HCT116 (cell line): ENCODE results near the gene PUM1. TPM values are rescaled to one million over a fixed set of nuclear protein-coding genes. Genes with fewer than 3 reads are reported as not detected.

Source experiments
- ATAC-seq: fragments of 200-7000 bp; cut with Tn5 transposase; 2 replicates; pipeline ENCODE4 v1.9.1; 2020; ENCODE audit warnings: mild to moderate bottlenecking, moderate library complexity
- BruUV-seq: library from RNA; stranded (reverse); fragments of 400-500 nt; replicated peaks from 2 replicates; lab custom pipeline; 2021; lab: Mats Ljungman, UMichigan
- CTCF ChIA-PET: fragments of 300-600 bp; sonication (Branson Sonifier 250); formaldehyde crosslinking; loops from one replicate; lab custom pipeline; 2021; ENCODE audit warnings: antibody characterized with exemption; lab: Charles Lee
- POLR2A ChIA-PET: fragments of 300-600, 350-600 bp; sonication (Branson Sonifier 250); formaldehyde crosslinking; loops from one replicate; lab custom pipeline; 2021; ENCODE audit warnings: antibody characterized with exemption; lab: Charles Lee
- RAD21 ChIA-PET, 2 experiments: fragments of 300-600 bp; sonication (Branson Sonifier 250); formaldehyde crosslinking; loops; one replicate each; lab custom pipeline; 2023; ENCODE audit warnings: low total read pairs in 2 of 2; ENCODE audit not compliant: uncharacterized antibody in 2 of 2, unreplicated experiment in 2 of 2, low non-redundant PET in 1 of 2; lab: Charles Lee
- DNase-seq: peaks from one replicate; pipeline ENCODE4 v3.0.0-alpha.2; 2010; ENCODE audit warnings: low read depth, low spot score
- H2AFZ ChIP-seq: fragments of 200-600 bp; shearing (Covaris generic), sonication (generic); 2 replicates; pipeline ENCODE4 v1.6.1; 2017; ENCODE audit warnings: low read depth, mixed run types, mixed read lengths, antibody characterized with exemption, low read length; ENCODE audit not compliant: poor library complexity, severe bottlenecking
- H3K27ac ChIP-seq: 2 replicates; pipeline ENCODE4 v1.5.1; 2012; ENCODE audit warnings: low read depth, low read length
- H3K27me3 ChIP-seq: fragments of 200-600 bp; sonication (generic); 2 replicates; pipeline ENCODE4 v1.6.1; 2016; ENCODE audit warnings: mixed run types, low read length, mixed read lengths; ENCODE audit not compliant: insufficient read depth
- H3K36me3 ChIP-seq, 2 experiments: fragments of 200-500 bp in 1 of 2; fragments of 200-600 bp in 1 of 2; sonication (Bioruptor generic) in 1 of 2; sonication (generic) in 1 of 2; 2 replicates each; pipeline versions ENCODE4 v1.5.1 to v1.6.1; 2014 to 2016; ENCODE audit warnings: low read length in 2 of 2, inconsistent platforms in 1 of 2, mixed read lengths in 1 of 2, mixed run types in 1 of 2; ENCODE audit not compliant: insufficient read depth in 2 of 2, control insufficient read depth in 1 of 2
- H3K4me1 ChIP-seq, 2 experiments: fragments of 200-600 bp in 1 of 2; sonication (generic) in 1 of 2; 2 replicates each; pipeline versions ENCODE4 v1.5.1 to v1.6.1; 2012 to 2017; ENCODE audit warnings: low read length in 2 of 2, inconsistent platforms in 1 of 2, mild to moderate bottlenecking in 1 of 2, mixed read lengths in 1 of 2, mixed run types in 1 of 2, moderate library complexity in 1 of 2; ENCODE audit not compliant: insufficient read depth in 2 of 2, control insufficient read depth in 1 of 2
- H3K4me2 ChIP-seq: fragments of 200-600 bp; sonication (generic); 2 replicates; pipeline ENCODE4 v1.6.1; 2017; ENCODE audit warnings: mixed run types, low read length, mixed read lengths
- H3K4me3 ChIP-seq, 2 experiments: fragments of 200-600 bp in 1 of 2; sonication (generic) in 1 of 2; replicated peaks in 1 of 2; 2 replicates each; pipeline ENCODE4 v1.5.1; 2011 to 2016; ENCODE audit warnings: low read length in 2 of 2, control low read depth in 1 of 2, low read depth in 1 of 2, mild to moderate bottlenecking in 1 of 2, mixed read lengths in 1 of 2, mixed run types in 1 of 2
- H3K79me2 ChIP-seq: fragments of 200-600 bp; sonication (generic); 2 replicates; pipeline ENCODE4 v1.6.1; 2017; ENCODE audit warnings: mild to moderate bottlenecking, mixed run types, low read length, moderate library complexity, mixed read lengths; ENCODE audit not compliant: insufficient read depth
- H3K9ac ChIP-seq: fragments of 200-600 bp; sonication (generic); 2 replicates; pipeline ENCODE4 v1.6.1; 2016; ENCODE audit warnings: low read length, mixed read lengths
- H3K9me2 ChIP-seq: fragments of 200-600 bp; sonication (generic), shearing (Covaris generic); 2 replicates; pipeline ENCODE4 v1.6.1; 2017; ENCODE audit warnings: mixed run types, mild to moderate bottlenecking, moderate library complexity; ENCODE audit not compliant: insufficient read depth
- H3K9me3 ChIP-seq, 2 experiments: fragments of 200-500 bp in 1 of 2; fragments of 200-600 bp in 1 of 2; sonication (Bioruptor generic) in 1 of 2; sonication (generic) in 1 of 2; 2 replicates each; pipeline ENCODE4 v1.6.1; 2014 to 2017; ENCODE audit warnings: low read length in 2 of 2, mixed read lengths in 2 of 2, inconsistent platforms in 1 of 2, low read depth in 1 of 2, mild to moderate bottlenecking in 1 of 2, mixed run types in 1 of 2, moderate library complexity in 1 of 2; ENCODE audit not compliant: control insufficient read depth in 1 of 2, insufficient read depth in 1 of 2
- H4K20me1 ChIP-seq: fragments of 200-600 bp; sonication (generic), shearing (Covaris generic); 2 replicates; pipeline ENCODE4 v1.6.1; 2017; ENCODE audit warnings: mixed run types, mild to moderate bottlenecking, moderate library complexity; ENCODE audit not compliant: insufficient read depth
- EGR1 ChIP-seq: IDR thresholded peaks from 2 replicates; pipeline ENCODE4 v1.6.1; 2012; ENCODE audit warnings: low read depth
- EZH2phosphoT487 ChIP-seq: fragments of 200-600 bp; IDR thresholded peaks from 2 replicates; pipeline ENCODE4 v1.6.1; 2018; ENCODE audit warnings: antibody characterized with exemption, borderline replicate concordance
- POLR2A ChIP-seq: IDR thresholded peaks from 2 replicates; pipeline ENCODE4 v1.7.0; 2011; ENCODE audit warnings: borderline replicate concordance; ENCODE audit not compliant: insufficient read depth, insufficient read length; ENCODE audit errors: extremely low read depth
- RAD21 ChIP-seq: IDR thresholded peaks from 2 replicates; pipeline ENCODE4 v1.6.1; 2012; ENCODE audit warnings: low read depth, mild to moderate bottlenecking
- SIN3A ChIP-seq: IDR thresholded peaks from 2 replicates; pipeline ENCODE4 v1.6.1; 2012; ENCODE audit warnings: low read depth
- SP1 ChIP-seq: IDR thresholded peaks from 2 replicates; pipeline ENCODE4 v1.6.1; 2012; ENCODE audit warnings: low read depth
- ZNF274 ChIP-seq: fragments of 200-500 bp; sonication (Bioruptor generic); IDR thresholded peaks from 2 replicates; pipeline ENCODE4 v1.6.1; 2014; ENCODE audit warnings: mild to moderate bottlenecking, low read depth, low read length, inconsistent platforms
- intact Hi-C: fragments of 100-400 bp; cut with micrococcal nuclease; formaldehyde crosslinking; loops from 2 replicates; pipeline ENCODE4 v1.10.0; 2022
- total RNA-seq: library from RNA; stranded (reverse); gene quantifications from one replicate; pipeline ENCODE4 v1.2.1, GENCODE V29; 2021; ENCODE audit not compliant: unreplicated experiment
- TF ChIP-seq, protein P1 (sequence below): IDR thresholded peaks from 2 replicates; pipeline ENCODE4 v1.6.1; 2011; ENCODE audit warnings: mild to moderate bottlenecking, low read length, moderate library complexity; ENCODE audit not compliant: insufficient replicate concordance; ENCODE audit errors: extremely low read depth

PUM1 gene
- total RNA-seq, 1 experiment from 2014 or later = 113 TPM

DNA sequence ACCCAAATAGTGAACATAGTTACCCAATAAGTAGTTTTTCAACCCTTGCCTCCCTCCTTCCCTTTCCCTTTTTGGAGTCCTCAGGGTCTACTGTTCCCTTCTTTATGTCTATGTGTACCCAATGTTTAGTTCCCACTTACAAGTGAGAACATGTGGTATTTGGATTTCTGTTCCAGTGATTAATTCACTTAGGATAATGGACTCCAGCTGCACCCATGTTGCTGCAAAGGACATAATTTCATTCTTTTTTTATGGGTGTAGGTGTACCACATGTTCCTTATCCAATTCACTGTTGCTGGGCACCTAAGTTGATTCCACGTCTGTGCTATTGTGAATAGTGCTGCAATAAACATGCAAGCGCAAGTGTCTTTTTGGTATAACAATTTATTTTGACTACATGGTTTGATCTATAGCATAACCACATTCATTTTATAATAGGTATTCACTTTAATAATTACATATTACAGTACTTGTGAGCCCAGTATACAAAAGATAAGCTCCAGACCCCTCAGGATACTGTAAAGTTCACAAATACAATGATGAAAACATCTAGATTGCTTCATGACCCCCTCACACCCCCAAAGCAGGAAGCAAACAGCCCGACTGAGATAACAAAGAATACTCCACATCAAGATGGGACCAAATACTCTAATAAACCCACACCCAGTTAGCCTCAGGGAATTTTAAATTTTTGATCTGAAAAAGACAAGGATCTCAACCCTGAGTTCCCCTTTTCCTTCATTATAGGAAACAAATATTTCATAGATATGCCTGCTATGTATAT lies 45.3 kb downstream of the PUM1 start:
- H3K4me3 ChIP-seq = no peak overlapping the region
- H4K20me1 ChIP-seq = peaks cover 61% of the 10 kb centered on the region
- ATAC-seq = no peak
- no TSS peak for BruUV-seq
- DNase-seq = no peak
- ChIA-PET POLR2A (no interaction called here), CTCF (no interaction called here), RAD21 (no interaction called here)
- H3K9ac ChIP-seq = no peak overlapping the region
- H3K79me2 ChIP-seq = peaks cover 99% of the 10 kb centered on the region
- H3K4me2 ChIP-seq = no peak overlapping the region
- no peaks in the 10 kb centered on the region for H3K9me3 ChIP-seq
- intact Hi-C loops = no loop called here
- peaks cover 0 to 6% of the 10 kb centered on the region in 2 experiments; a peak in 1 of 4 replicates for H3K4me1 ChIP-seq
- H3K27me3 ChIP-seq = no peaks in the 10 kb centered on the region
- H2AFZ ChIP-seq = no peak overlapping the region
- H3K27ac ChIP-seq = no peak overlapping the region
- TF ChIP-seq EZH2phosphoT487 (no peak), POLR2A (no peak), RAD21 (no peak), EGR1 (no peak), SP1 (no peak), ZNF274 (no peak), SIN3A (no peak)
- TF ChIP-seq, protein P1, sequence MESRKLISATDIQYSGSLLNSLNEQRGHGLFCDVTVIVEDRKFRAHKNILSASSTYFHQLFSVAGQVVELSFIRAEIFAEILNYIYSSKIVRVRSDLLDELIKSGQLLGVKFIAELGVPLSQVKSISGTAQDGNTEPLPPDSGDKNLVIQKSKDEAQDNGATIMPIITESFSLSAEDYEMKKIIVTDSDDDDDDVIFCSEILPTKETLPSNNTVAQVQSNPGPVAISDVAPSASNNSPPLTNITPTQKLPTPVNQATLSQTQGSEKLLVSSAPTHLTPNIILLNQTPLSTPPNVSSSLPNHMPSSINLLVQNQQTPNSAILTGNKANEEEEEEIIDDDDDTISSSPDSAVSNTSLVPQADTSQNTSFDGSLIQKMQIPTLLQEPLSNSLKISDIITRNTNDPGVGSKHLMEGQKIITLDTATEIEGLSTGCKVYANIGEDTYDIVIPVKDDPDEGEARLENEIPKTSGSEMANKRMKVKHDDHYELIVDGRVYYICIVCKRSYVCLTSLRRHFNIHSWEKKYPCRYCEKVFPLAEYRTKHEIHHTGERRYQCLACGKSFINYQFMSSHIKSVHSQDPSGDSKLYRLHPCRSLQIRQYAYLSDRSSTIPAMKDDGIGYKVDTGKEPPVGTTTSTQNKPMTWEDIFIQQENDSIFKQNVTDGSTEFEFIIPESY = no peak
- H3K36me3 ChIP-seq = peaks cover 0 to 5% of the 10 kb centered on the region in 2 experiments; a peak in 2 of 4 replicates
- H3K9me2 ChIP-seq = no peaks in the 10 kb centered on the region
